ENCODE results near the gene SLC35B4.

The SLC35B4 gene

DNA sequence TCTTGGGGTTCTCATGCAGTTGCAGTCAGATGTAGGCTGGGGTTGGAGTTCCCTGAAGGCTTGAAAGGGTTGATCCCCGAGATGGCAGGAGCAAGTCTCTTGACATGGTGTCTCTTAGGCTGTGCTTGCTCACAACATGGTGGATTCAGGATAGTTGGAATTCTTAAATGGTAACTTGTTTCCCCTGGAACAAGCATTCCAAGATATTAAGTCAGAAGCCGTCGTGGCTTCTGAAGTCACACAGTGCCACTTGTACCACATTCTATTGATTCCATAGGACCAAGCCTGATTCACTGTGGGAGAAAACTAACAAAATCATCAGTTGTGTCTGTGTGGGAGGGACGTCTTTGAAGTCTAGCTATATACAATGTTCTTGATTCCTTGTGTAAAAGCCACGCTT lies 3.5 kb upstream of the SLC35B4 start:
- no peak for DNase-seq (ENCODE audit: low spot score)
- Histone ChIP-seq H3K27ac (no peak overlapping the region), H3K4me3 (no peak overlapping the region)
- TF ChIP-seq, protein P1, sequence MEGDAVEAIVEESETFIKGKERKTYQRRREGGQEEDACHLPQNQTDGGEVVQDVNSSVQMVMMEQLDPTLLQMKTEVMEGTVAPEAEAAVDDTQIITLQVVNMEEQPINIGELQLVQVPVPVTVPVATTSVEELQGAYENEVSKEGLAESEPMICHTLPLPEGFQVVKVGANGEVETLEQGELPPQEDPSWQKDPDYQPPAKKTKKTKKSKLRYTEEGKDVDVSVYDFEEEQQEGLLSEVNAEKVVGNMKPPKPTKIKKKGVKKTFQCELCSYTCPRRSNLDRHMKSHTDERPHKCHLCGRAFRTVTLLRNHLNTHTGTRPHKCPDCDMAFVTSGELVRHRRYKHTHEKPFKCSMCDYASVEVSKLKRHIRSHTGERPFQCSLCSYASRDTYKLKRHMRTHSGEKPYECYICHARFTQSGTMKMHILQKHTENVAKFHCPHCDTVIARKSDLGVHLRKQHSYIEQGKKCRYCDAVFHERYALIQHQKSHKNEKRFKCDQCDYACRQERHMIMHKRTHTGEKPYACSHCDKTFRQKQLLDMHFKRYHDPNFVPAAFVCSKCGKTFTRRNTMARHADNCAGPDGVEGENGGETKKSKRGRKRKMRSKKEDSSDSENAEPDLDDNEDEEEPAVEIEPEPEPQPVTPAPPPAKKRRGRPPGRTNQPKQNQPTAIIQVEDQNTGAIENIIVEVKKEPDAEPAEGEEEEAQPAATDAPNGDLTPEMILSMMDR (IDR thresholded peaks at IDR 0.05), result no peak

DNA sequence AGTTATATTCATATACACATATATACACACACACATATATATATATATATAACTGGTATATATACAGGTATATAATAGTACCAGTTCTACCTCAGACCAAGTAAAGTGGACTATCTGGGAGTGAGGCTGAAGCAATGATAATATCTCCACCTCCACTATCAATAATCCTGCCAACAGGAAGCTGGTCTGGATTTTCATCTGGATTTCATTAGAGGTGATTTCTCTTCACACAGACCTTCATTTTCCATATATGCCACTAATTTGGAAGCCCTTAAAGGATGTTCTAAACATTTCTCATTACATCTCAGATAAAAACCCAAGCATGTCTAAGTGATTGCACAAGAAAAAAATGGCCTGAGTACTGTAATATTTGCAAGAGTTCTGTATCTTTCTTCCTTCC lies 1.7 kb upstream of the SLC35B4 start:
- H3K27ac ChIP-seq, result no peak overlapping the region
- no peak overlapping the region for H3K4me3 ChIP-seq
- DNase-seq (ENCODE audit: low spot score), result no peak
- TF ChIP-seq, protein P1 (IDR thresholded peaks at IDR 0.05), result no peak

DNA sequence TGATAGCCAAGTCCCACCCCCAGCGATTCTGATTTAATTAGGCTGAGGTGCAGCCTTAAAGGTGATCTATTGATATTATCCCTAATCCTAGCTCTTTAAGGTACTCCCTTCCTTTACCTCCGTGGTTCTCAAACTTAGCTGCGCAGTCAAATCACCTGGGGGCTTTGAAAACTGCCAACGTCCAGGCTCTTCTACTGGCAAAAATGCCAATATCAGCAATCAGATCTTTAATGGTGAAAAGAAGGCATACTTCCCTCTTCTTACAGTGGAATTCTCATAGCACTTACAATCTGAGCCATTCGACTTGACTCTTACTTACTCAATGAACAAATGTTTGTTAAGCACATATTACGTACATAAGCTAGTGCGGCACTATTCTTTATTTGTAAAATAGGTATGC lies 704 bp upstream of the SLC35B4 start:
- no peak for DNase-seq (ENCODE audit: low spot score)
- Histone ChIP-seq H3K27ac (peak overlapping the region in 1 of 2 donors; percentile 73), H3K4me3 (peak overlapping the region; percentile 96)
- TF ChIP-seq, protein P1 (IDR thresholded peaks at IDR 0.05), result no peak

DNA sequence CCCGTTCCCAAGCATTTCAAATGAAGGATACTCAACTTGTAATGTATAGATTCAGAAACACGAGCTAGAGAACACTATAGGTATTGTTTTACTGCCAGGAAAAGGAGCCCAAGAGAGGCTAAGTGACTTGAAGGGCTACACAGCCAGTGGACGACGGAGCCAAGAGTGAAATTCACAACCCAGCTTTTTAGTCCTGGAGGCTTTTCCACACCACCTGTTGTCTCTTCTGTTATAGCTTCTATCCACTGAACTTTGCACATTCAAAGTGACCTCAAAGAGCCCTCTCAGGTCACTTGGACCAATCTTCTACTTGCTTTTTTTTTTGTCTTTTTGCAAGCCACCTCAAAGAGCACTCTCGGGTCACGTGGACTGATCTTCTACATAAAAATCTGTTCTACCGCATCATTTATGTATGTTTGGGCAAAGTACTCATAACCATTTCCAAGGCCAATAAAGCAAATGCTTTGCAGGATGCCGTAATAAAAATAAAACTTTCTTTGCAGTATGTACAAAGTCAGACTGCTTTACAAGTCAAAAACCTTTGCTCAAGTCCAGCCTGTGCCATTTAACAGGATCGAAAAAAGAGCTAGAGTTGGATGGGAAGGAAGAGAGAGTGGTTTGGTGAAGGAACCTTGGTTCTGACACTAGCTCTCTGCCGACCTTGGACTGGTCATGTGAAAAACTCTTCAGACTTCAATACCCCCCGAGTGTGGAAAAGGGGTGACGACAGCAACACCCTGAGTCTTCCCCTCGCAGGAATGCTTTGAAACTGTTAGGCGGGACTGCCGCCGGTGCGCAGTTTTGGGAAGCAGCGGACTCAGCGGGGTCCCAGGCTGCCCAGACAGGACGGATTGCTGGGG lies 821 bp downstream of the SLC35B4 start:
- TF ChIP-seq, protein P1 (IDR thresholded peaks at IDR 0.05), result no peak
- peak; percentile 73 for DNase-seq (ENCODE audit: low spot score)
- Histone ChIP-seq H3K4me3 (peak overlapping the region; percentile 96), H3K27ac (peak overlapping the region; percentile 46 to 73)

DNA sequence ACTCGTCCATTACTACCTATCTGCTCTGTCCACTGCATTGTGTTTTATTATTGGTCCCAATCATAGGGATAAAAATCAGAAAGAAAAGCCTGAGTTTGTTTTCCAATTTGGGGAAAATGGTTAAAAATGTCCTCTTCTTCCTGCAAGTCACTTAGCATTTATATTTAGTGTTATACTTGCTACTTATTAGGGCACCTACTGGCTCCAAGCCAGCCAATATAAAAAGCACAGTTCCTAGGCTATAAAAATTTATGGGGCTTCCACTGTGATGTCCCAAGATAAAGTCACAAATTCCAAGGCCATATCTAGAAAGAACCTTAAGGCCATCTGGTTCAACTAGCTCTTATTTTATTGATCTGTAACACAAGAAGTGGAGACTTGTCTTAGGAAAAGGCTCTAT lies 3.2 kb downstream of the SLC35B4 start:
- Histone ChIP-seq H3K4me3 (no peak overlapping the region), H3K27ac (no peak overlapping the region)
- DNase-seq (ENCODE audit: low spot score), result no peak
- TF ChIP-seq, protein P1 (IDR thresholded peaks at IDR 0.05), result no peak

DNA sequence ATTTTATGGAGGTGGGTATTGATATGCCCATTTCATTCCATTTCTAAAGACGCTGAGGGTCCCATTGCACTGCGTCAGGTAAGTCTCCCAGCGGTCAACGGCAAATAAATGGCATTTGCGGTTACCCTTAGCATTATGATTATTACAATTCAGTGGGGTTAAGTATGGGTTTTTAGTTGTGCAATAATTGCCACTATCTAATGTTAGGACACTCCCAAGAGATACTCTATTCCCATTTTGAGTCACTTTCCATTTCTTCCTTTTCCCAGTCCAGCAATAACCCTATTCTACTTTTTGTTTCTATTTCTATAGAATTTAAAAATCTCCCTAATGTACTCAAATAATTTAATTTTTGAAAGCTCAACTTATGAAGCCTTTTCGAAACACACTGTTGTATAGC lies 4.0 kb downstream of the SLC35B4 start:
- DNase-seq (ENCODE audit: low spot score), result no peak
- no peak overlapping the region for H3K4me3 ChIP-seq
- TF ChIP-seq, protein P1 (IDR thresholded peaks at IDR 0.05), result no peak
- no peak overlapping the region for H3K27ac ChIP-seq

DNA sequence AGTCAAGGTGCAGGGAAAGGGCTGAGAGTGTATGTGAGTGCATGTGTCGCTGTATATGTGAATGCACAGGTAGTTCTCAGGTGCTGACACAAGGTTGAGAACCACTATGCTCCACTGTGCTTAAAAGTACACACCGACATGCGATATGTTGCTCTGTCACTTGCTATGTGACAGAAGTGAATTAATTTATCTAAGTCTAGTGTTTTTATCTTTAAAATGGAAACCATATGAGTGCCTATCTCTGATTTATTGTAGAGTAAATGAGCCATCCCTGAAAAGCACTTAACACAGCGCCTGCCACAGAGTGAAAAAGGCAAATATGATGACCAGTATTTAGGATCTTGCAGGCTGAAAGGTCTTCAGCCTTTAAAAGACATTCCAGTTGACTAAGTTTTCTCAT lies 4.9 kb downstream of the SLC35B4 start:
- DNase-seq (ENCODE audit: low spot score), result no peak
- TF ChIP-seq, protein P1 (IDR thresholded peaks at IDR 0.05), result no peak
- Histone ChIP-seq H3K4me3 (no peak overlapping the region), H3K27ac (no peak overlapping the region)
